Stimulated activated memory B cell treated with anti-CD40 and anti-IgM and Interleukin-4, amounts not matched to agents 10 μg/mL and 1 μg/mL and 100 μg/mL, for 72 hours (primary cell): ENCODE data around the gene TPD52L2.
A peak's percentile ranks its signal among the peaks of the same experiment; 100 is the strongest.

Source experiments
- ATAC-seq: fragments of 150-1000 bp; cut with Tn5 transposase; 2 replicates; pipeline ENCODE4 v1.10.0; 2021
- H3K27ac Mint-ChIP-seq: one replicate; pipeline ENCODE4 v1.8.0; 2022; ENCODE audit warnings: mild to moderate bottlenecking, mixed read lengths
- H3K27me3 Mint-ChIP-seq: one replicate; pipeline ENCODE4 v1.8.0; 2022; ENCODE audit warnings: mixed read lengths
- H3K36me3 Mint-ChIP-seq: one replicate; pipeline ENCODE4 v1.8.0; 2022; ENCODE audit warnings: mixed read lengths
- H3K4me1 Mint-ChIP-seq: one replicate; pipeline ENCODE4 v1.8.0; 2022; ENCODE audit warnings: mixed read lengths
- H3K4me3 Mint-ChIP-seq: one replicate; pipeline ENCODE4 v1.8.0; 2022; ENCODE audit warnings: mild to moderate bottlenecking, moderate library complexity, mixed read lengths
- H3K9me3 Mint-ChIP-seq: one replicate; pipeline ENCODE4 v1.8.0; 2022; ENCODE audit warnings: mixed read lengths

TPD52L2 gene

DNA sequence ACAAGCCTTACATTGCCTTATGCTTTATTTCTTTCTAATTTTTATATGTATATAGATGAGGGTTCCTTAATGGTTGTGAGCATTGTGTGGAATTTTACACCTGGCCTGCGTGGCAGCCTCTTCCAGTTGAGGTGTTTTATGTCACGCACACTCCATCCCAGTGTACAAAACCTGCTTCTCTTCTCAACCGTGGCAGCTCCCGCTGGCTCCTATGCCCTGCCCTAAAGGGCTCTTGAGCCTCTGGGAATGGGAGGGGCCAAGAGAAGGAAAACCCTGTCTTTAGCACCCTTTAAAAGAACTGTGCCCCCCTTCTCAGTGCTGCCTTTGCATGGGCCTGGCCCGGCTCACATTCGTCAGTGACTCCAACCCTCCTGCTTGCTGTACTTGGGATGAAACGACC lies 25.5 kb downstream of the TPD52L2 start:
- H3K4me3 Mint-ChIP-seq, result no peak overlapping the region
- no peak for ATAC-seq
- H3K9me3 Mint-ChIP-seq, result no peaks in the 10 kb centered on the region
- H3K36me3 Mint-ChIP-seq, result peaks cover 46% of the 10 kb centered on the region
- H3K27me3 Mint-ChIP-seq, result no peaks in the 10 kb centered on the region
- H3K27ac Mint-ChIP-seq, result no peak overlapping the region
- H3K4me1 Mint-ChIP-seq, result peaks cover 14% of the 10 kb centered on the region

DNA sequence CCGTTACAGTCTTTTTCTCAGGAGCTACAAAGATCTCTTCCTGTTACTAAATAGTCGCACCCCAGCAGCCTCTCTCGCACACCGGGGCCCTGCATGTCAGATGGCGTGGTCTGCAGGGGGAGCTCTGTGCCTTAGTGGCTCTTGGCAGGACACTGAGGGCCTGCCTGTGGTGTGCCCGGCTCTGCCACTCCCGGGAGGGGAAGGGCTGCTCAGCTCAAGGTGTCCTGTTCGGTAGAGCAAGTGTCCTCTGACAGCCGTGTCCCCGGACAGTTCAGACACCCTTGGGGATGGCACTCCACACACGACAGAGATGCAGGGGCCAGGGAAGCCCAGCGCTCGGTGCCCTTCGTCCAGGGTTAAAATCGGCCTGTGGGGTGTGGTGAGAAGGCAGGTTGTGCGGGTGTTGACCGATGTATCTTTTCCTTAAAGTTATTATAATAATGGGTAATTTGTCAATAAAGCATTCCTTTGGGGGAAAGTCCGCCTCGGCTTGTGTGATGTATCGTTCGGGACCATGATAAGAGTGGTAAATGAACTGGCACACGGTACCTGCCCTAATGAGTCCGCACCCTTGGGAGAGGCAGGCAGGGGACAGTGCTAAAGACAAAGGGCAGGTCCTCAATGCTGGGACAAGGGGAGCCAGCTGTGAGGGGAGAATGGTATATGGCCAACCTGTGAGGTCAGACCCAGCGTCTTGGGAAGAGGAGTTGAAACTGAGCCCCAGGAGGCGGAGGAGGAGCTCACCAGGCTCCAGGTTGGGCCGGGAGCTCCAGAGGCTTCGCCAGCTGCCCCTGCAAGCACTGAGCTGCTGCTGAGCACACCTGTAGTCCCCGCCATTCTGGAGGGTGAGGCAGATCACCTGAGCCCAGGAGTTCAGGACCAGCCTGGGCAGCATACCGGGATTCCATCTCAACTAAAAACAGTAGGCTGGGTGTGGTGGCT lies 26.3 kb downstream of the TPD52L2 start:
- H3K4me3 Mint-ChIP-seq, result no peak overlapping the region
- H3K36me3 Mint-ChIP-seq, result peaks cover 41% of the 10 kb centered on the region
- H3K9me3 Mint-ChIP-seq, result no peaks in the 10 kb centered on the region
- H3K27me3 Mint-ChIP-seq, result no peaks in the 10 kb centered on the region
- no peak overlapping the region for H3K27ac Mint-ChIP-seq
- H3K4me1 Mint-ChIP-seq, result peaks cover 16% of the 10 kb centered on the region
- no peak for ATAC-seq

DNA sequence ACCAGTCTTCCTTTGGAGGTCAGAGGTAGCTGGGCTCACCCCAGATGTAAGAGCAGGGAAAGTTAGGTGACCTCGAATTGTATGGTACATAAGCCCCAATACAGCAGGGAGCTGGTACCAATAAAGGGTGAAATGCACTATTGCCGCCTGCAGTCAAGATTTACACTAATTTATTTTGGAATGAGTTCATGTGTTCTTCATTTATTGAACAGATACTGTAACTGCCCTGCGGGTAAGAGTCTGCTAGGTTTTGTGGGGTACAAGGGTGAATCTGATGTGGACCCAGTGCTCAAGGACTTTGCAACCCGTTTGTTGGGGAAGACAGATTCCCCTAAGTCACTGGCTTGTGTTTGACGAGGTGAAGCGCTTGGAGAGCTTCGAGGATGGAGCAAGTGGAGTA lies 27.3 kb downstream of the TPD52L2 start:
- H3K4me1 Mint-ChIP-seq, result peaks cover 25% of the 10 kb centered on the region
- no peak overlapping the region for H3K4me3 Mint-ChIP-seq
- no peak for ATAC-seq
- H3K9me3 Mint-ChIP-seq, result no peaks in the 10 kb centered on the region
- H3K27me3 Mint-ChIP-seq, result no peaks in the 10 kb centered on the region
- no peak overlapping the region for H3K27ac Mint-ChIP-seq
- H3K36me3 Mint-ChIP-seq, result peaks cover 33% of the 10 kb centered on the region

DNA sequence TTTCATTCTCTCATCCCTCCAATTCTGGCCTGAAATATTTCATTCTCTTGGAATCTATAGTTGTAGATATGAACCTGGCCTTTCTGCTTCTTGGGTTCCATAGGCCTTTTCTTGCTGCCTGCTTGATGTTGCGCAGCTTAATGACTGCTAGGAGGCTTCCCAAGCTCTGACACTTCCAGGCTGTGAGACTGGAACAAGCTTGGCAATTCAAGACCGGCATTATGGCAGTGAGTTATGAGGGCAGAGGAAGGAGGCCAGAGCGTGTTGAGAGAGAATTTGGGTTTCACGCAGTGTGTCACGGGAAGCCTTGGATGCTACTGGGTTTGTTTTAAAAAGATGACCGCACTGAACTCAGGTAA lies 28.9 kb downstream of the TPD52L2 start:
- H3K4me3 Mint-ChIP-seq, result peak overlapping the region; percentile 75
- H3K27ac Mint-ChIP-seq, result peak overlapping the region; percentile 15
- ATAC-seq, result no peak
- peaks cover 41% of the 10 kb centered on the region for H3K4me1 Mint-ChIP-seq
- no peaks in the 10 kb centered on the region for H3K27me3 Mint-ChIP-seq
- H3K36me3 Mint-ChIP-seq, result peaks cover 24% of the 10 kb centered on the region
- H3K9me3 Mint-ChIP-seq, result no peaks in the 10 kb centered on the region

DNA sequence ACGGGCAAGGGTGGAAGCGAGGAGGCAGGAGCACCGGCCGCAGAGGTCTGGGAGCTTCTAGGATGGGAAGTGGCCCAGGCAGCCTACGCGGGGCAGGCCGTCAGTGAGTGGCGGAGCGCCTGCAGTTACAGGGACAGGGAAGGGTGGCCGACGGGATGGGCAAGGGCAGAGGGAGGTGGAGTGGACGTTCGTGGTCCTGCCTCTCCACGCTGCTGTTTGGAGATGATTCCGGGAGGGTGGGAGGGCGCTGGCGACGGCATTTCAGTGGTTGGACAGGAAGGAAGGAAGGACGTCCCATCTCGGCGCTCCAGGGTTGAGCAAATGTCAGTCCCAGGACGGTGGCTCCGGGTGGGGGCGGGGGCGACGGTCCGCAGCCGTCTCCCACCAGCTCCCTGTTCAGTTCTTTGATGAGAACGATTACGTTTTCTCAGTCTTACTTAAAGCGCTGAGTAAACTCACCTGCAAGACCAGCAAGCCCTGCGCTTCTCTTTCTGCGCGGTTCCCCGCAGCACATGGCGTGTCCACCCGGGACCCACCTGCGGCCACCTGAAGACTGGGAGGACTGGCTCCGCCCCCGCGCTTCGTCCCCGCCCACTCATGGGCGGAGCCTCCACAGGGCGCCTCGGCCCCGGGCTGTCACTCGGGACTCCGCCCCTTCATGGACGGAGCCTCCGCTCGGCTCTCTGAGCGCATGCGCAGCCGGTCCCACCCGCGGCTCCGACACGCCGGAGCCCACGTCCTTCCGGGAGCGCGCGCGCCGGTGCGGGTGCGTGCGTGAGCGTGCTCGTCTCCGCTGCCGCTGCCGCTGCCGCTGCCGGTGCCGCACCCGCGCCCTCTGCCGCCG lies 29.5 kb downstream of the TPD52L2 start, which contains the start of gene DNAJC5:
TSS of gene DNAJC5 (plus strand) at position 769 of the 844 bp plus-strand sequence. CDS start 33,220 bp downstream, outside the sequence.
- peak; percentile 94 for ATAC-seq
- Mint-ChIP-seq H3K9me3 (no peaks in the 10 kb centered on the region), H3K4me1 (peaks cover 47% of the 10 kb centered on the region), H3K27me3 (no peaks in the 10 kb centered on the region), H3K36me3 (peaks cover 18% of the 10 kb centered on the region), H3K27ac (peak within 1 kb of the TSS; percentile 91), H3K4me3 (peak within 1 kb of the TSS; percentile 81)

DNA sequence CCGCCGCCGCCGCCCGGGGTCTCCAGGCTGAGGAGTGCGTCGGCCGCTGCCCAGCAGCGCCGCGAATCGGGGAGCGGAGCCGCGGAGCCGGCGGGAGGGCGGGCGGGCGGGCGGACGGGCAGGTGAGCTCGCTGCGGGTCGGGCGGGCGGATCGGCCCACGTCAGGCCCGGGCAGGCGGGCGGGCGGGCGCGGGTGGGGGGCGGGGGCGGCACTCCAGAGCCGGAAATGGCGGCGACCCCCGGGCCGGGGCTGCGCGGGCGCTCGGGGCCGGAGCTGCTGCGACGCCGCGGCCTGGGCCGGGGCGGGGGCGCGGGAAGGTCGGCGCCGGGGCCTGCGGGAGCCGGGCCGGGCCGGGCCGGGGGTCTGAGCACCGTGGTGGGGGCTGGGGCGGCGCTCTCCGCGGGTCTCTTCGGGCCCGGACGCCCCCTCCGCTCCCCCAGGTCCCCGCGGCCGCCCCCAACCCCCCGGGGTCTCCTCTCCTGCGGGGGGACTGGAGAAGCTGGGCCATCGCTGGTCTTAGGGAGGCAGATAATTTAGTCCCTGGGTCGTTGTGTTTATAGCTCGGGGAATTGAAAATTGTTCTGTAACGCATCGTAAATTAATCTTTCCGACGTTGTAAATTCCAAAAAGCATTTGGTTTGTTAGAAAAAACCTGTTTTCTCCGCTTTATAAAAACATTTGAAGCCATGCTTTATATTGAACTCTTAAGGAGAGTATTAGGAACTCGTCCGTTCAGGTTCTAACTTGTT lies 30.3 kb downstream of the TPD52L2 start:
- Mint-ChIP-seq H3K4me1 (peaks cover 49% of the 10 kb centered on the region), H3K27ac (peak overlapping the region; percentile 91), H3K4me3 (peak overlapping the region; percentile 81), H3K9me3 (no peaks in the 10 kb centered on the region), H3K27me3 (no peaks in the 10 kb centered on the region), H3K36me3 (peaks cover 11% of the 10 kb centered on the region)
- peak; percentile 53 for ATAC-seq

DNA sequence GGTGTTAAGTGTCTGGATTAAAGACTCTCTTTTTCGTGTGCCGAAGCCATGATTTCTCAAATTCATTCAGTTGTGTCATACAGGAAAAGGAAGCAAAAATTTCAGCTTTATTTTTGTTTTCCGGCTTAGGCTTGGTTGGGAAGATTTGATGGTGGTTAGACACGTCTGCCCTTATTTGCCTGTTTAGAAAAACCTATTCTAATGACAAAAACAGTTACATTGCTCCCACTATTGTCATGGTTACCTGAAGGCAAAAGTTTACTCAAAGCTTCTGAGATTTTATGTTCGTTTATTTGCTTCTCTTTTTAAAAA lies 30.8 kb downstream of the TPD52L2 start:
- ATAC-seq, result no peak
- H3K27me3 Mint-ChIP-seq, result no peaks in the 10 kb centered on the region
- H3K4me1 Mint-ChIP-seq, result peaks cover 54% of the 10 kb centered on the region
- peak overlapping the region; percentile 81 for H3K4me3 Mint-ChIP-seq
- H3K9me3 Mint-ChIP-seq, result no peaks in the 10 kb centered on the region
- H3K36me3 Mint-ChIP-seq, result peaks cover 9% of the 10 kb centered on the region
- peak overlapping the region; percentile 91 for H3K27ac Mint-ChIP-seq

DNA sequence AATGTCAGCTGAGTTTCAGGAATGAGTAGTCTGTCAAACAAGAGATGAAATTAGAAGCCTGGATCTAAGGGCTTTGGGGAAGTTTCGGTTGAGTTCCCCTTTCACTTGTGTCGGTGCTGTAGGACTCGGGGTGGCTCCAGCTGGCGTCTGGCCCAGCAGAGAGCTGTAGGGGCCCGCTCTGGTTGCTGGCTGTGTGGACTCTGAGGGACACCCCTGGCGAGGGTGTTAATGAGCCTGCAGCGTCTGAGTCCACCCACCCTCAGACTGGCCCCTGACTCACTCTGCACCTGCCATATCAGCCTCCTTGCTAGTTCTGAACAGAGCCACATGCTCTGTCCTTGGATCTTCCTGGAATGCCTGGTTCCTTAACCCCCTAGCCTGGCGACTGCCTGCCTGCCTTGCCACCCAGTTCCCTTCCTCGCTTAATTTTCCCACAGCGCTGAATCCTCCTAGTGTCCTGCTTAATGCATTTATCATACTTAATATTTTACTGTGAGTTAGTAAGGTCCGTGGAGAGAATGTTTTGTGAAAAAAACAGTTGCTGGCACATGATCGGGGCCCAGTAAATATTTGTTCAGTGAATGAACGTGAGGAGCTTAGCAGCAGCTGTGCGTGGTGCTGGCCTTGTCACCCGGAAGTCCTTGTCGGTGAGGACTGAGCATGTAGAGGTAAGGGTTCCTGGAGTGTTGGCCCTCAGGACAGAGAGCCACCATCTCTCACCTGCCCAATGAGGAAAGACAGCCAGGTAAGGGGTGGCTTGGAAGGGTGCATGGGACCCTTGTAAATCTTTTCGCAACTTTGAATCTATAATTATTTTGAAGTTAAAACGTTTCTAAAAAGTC lies 31.4 kb downstream of the TPD52L2 start:
- Mint-ChIP-seq H3K9me3 (no peaks in the 10 kb centered on the region), H3K4me1 (peaks cover 60% of the 10 kb centered on the region), H3K4me3 (peak overlapping the region; percentile 81), H3K36me3 (peaks cover 7% of the 10 kb centered on the region), H3K27ac (peak overlapping the region; percentile 91), H3K27me3 (no peaks in the 10 kb centered on the region)
- ATAC-seq, result peak; percentile 62

DNA sequence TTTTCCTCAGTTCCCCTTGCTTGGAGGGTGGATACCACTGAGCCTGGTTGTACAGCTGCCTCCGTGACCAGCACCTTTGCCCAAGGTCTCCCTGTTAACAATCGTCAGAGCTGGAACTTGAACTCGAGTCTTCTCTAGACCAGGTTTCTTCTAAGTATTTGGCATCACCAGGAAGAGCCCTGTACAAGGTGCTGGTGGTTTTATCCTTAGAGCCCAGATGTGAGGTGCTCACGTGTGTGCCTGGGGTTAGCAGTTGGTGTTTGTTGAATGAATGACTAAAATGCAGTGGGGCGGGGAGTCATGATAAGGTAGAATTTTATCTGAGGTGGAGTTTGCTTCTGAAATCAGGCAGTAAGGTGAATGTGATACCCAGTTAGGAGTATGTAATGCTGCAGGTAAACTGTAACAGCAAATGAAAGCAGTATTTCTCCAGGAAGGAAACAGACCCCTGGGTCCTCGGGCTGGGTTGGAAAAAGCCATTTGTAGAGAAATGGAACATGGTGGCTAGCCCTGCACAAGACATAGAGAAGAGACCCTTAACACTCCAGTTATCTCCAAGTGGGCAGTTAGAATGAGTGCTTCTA lies 33.0 kb downstream of the TPD52L2 start:
- no peak for ATAC-seq
- Mint-ChIP-seq H3K9me3 (no peaks in the 10 kb centered on the region), H3K27me3 (no peaks in the 10 kb centered on the region), H3K4me3 (no peak overlapping the region), H3K36me3 (peaks cover 6% of the 10 kb centered on the region), H3K27ac (peak overlapping the region; percentile 91), H3K4me1 (peaks cover 66% of the 10 kb centered on the region)

DNA sequence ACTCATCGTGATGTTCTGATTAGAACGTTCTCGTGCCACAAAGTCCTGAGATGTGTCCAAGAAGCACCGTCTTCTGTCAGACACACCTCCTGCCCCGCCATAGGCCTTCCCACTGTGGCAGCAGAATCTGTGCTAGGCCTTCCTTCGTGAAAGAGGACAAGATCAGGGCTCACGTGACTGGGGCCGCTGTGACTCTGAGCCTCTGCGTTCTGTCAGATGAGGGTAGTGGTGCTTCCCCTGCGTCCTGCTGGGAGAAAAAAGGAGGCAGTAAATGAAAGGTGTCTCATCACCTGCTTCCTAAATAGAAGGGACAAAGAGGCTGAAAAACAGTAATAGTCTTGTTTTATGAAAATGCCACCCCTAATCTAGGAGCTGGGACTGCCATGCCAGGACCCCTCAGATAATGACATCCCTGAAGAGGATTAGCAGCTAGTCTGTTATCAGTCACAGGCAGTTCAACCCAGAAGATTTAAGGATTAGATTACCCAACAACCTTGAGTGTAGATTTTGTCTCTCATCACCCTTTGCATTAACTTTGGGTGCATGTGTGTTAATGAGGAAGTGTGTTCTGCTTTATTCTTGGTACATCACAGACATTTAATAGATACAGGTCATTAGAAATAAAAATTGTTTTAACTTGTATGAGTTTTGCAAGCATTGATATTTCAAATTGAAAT lies 34.0 kb downstream of the TPD52L2 start:
- H3K9me3 Mint-ChIP-seq, result no peaks in the 10 kb centered on the region
- peaks cover 66% of the 10 kb centered on the region for H3K4me1 Mint-ChIP-seq
- no peak overlapping the region for H3K27ac Mint-ChIP-seq
- H3K36me3 Mint-ChIP-seq, result peaks cover 6% of the 10 kb centered on the region
- ATAC-seq, result no peak
- no peak overlapping the region for H3K4me3 Mint-ChIP-seq
- no peaks in the 10 kb centered on the region for H3K27me3 Mint-ChIP-seq

DNA sequence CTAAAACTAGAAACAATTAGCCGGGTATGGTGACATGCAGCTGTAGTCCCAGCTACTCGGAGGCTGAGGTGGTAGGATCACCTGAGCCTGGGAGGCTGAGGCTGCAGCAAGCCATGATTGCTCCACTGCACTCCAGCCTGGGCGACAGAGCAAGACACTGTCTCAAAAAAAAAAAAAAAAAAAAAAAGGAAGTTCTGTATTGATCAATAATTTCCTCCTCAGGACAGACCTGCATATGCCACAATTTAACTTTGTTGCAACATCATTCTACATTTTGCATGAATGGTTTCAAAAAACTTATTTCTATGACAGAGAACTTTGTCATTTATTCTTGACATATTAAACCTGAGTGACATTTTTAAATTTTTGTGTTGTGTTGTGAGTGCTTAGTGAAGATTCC lies 35.3 kb downstream of the TPD52L2 start:
- no peak overlapping the region for H3K4me3 Mint-ChIP-seq
- peaks cover 71% of the 10 kb centered on the region for H3K4me1 Mint-ChIP-seq
- H3K36me3 Mint-ChIP-seq, result peaks cover 6% of the 10 kb centered on the region
- ATAC-seq, result no peak
- no peak overlapping the region for H3K27ac Mint-ChIP-seq
- no peaks in the 10 kb centered on the region for H3K9me3 Mint-ChIP-seq
- H3K27me3 Mint-ChIP-seq, result no peaks in the 10 kb centered on the region

DNA sequence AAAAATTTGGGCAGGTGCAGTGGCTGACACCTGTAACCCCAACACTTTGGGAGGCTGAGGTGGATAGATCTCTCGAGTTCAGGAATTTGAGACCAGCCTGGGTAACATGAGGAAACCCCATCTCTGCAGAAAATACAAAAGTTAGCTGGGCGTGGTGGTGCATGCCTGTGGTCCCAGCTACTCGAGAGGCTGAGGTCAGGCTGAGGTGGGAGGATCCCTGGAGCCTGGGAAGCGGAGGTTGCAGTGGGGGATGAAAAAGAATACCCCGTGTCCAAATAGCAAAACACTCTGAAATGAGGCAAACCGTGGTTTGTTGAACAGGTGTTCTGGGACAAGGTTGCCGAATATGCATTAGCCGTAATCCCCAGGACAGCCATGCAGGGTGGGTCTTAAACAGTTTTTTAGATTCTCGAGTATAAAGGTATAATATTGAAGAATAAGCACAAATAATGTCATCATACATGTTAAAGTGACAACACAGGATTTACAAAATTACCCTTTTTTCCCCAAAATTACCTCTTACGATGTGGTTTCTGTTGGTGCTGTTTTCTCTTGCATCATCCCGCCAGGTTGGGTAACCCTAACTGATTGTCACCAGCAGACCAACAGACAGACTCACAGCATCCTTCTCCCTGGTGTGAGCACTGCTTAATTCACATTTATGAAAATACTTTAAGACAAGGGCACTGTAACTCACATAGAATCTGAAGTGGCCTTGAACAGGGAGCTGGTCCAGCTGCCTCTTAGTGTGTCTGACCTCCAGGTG lies 38.9 kb downstream of the TPD52L2 start:
- Mint-ChIP-seq H3K4me1 (peaks cover 55% of the 10 kb centered on the region), H3K27me3 (no peaks in the 10 kb centered on the region), H3K9me3 (no peaks in the 10 kb centered on the region), H3K36me3 (peaks cover 6% of the 10 kb centered on the region), H3K27ac (no peak overlapping the region), H3K4me3 (no peak overlapping the region)
- ATAC-seq, result no peak

DNA sequence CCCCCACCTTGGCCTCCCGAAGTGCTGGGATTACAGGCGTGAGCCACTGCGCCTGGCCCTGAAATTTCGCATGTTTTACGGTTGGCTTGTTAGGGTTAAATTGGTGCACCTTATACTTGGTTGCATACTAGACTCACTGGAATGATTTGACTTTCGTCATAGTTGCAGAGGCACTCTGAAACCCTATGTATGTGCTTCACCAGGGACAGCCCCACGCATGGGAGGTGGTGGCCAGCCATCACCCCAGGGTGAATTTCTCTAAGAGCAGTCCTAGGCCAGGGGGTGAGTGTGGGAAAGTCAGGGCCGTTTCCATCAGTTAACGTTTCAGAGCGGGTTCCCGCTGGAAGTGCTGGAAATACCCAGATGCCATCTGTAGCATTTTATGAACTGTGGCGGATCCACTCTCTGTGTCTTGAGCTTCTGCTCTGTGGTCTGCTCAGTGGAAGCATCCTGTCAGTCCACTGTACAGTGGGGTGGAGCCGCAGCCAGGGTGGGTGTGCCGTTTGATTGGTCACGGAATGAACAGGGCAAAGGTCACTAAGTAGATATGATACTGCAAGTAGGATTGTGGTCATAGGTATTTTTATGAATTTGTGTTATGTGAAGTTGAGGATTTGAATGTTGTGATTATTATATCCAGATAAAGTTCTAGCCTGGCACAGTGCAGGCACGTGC lies 43.1 kb downstream of the TPD52L2 start:
- Mint-ChIP-seq H3K9me3 (no peaks in the 10 kb centered on the region), H3K4me3 (no peak overlapping the region), H3K4me1 (peaks cover 56% of the 10 kb centered on the region), H3K36me3 (peaks cover 5% of the 10 kb centered on the region), H3K27me3 (no peaks in the 10 kb centered on the region), H3K27ac (no peak overlapping the region)
- ATAC-seq, result peak; percentile 39
